Endothelial cell of umbilical vein (primary cell): ENCODE results near the gene RAB38.

Source experiments
- EZH2 ChIP-seq: IDR thresholded peaks from 2 replicates; pipeline ENCODE4 v1.6.1; 2012; ENCODE audit warnings: borderline replicate concordance, low read depth, mild to moderate bottlenecking, moderate library complexity, low read length, inconsistent platforms; ENCODE audit not compliant: severe bottlenecking
- POLR2A ChIP-seq: IDR thresholded peaks from 2 replicates; pipeline ENCODE4 v1.6.1; 2012; ENCODE audit warnings: low read depth, mild to moderate bottlenecking, control low read depth, low read length
- POLR2AphosphoS5 ChIP-seq: IDR thresholded peaks from 2 replicates; pipeline ENCODE4 v1.6.1; 2012; ENCODE audit warnings: low read depth, mild to moderate bottlenecking, control low read depth, low read length, moderate library complexity; ENCODE audit not compliant: insufficient read depth
- TF ChIP-seq, protein P1 (sequence below), 2 donors: IDR thresholded peaks; 1 replicate in 1 of 2; 2 replicates in 1 of 2; pipeline ENCODE4 v1.5.1; 2011; ENCODE audit warnings: low read length in 2 of 2, mild to moderate bottlenecking in 2 of 2, moderate library complexity in 2 of 2, control low read depth in 1 of 2, inconsistent platforms in 1 of 2, low read depth in 1 of 2; ENCODE audit not compliant: insufficient read depth in 1 of 2; ENCODE audit errors: extremely low read depth in 1 of 2

GRCh38 chr11:88102598-88102934 is 72.7 kb downstream of the RAB38 start:
- TF ChIP-seq, protein P1, sequence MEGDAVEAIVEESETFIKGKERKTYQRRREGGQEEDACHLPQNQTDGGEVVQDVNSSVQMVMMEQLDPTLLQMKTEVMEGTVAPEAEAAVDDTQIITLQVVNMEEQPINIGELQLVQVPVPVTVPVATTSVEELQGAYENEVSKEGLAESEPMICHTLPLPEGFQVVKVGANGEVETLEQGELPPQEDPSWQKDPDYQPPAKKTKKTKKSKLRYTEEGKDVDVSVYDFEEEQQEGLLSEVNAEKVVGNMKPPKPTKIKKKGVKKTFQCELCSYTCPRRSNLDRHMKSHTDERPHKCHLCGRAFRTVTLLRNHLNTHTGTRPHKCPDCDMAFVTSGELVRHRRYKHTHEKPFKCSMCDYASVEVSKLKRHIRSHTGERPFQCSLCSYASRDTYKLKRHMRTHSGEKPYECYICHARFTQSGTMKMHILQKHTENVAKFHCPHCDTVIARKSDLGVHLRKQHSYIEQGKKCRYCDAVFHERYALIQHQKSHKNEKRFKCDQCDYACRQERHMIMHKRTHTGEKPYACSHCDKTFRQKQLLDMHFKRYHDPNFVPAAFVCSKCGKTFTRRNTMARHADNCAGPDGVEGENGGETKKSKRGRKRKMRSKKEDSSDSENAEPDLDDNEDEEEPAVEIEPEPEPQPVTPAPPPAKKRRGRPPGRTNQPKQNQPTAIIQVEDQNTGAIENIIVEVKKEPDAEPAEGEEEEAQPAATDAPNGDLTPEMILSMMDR (IDR thresholded peaks at IDR 0.05; ENCODE audit: extremely low read depth in 1 of 2, insufficient read depth in 1 of 2, low read depth in 1 of 2, low read length in 2 of 2) = no peak
- no peak for TF ChIP-seq POLR2A
- TF ChIP-seq POLR2AphosphoS5 = no peak
- no peak for TF ChIP-seq EZH2
